ENCODE results near the gene SH3BP1. TPM values are rescaled to one million over a fixed set of nuclear protein-coding genes. Genes with fewer than 3 reads are reported as not detected.
"Not testable (repeated sequence)": the region's sequence is repeated elsewhere in the genome, so short reads cannot be mapped to it uniquely, and the experiment has no call there.

The SH3BP1 gene
- total RNA-seq, 1 donor from 2014 or later, result 6.9 TPM

DNA sequence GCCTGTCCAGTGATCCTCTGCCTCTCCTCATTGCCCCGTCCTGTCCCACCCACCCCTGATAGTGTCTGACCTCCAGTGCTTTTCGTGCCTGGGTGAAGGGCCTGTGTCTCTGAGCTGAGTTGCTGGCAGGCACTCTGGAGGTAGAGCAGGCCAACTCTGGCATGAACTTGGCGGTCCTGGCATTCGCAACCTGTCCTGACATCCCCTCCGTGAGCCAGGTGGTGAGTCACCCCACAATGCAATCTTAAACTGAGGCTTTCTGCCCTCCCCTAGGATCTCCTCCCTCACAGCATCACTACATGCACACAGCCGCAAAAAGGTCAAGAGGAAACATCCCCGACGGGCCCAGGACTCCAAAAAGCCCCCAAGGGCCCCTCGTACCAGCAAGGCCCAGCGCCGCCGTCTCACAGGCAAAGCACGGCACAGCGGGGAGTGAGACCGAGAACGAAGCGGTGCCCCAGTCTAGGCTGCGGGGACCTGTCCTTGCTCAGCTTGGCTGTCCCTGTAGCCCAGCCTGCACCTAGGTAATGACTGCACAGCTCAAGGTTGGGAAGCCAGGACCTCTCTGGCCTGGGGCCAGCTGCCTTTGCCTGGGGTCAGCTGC is 51.5 kb downstream of the SH3BP1 start:
- H3K27ac Mint-ChIP-seq (ENCODE audit: unreplicated experiment), result no peak overlapping the region
- peaks cover 24% of the 10 kb centered on the region for H3K36me3 Mint-ChIP-seq (ENCODE audit: unreplicated experiment)
- H3K27me3 Mint-ChIP-seq (ENCODE audit: unreplicated experiment), result no peaks in the 10 kb centered on the region
- no peak overlapping the region for H3K4me3 Mint-ChIP-seq (ENCODE audit: unreplicated experiment)
- H3K9me3 Mint-ChIP-seq (ENCODE audit: unreplicated experiment), result no peaks in the 10 kb centered on the region
- H3K4me1 Mint-ChIP-seq (ENCODE audit: unreplicated experiment), result peaks cover 15% of the 10 kb centered on the region
- DNase-seq (ENCODE audit: extremely low spot score, unreplicated experiment), result no peak
- TF ChIP-seq, protein P1, sequence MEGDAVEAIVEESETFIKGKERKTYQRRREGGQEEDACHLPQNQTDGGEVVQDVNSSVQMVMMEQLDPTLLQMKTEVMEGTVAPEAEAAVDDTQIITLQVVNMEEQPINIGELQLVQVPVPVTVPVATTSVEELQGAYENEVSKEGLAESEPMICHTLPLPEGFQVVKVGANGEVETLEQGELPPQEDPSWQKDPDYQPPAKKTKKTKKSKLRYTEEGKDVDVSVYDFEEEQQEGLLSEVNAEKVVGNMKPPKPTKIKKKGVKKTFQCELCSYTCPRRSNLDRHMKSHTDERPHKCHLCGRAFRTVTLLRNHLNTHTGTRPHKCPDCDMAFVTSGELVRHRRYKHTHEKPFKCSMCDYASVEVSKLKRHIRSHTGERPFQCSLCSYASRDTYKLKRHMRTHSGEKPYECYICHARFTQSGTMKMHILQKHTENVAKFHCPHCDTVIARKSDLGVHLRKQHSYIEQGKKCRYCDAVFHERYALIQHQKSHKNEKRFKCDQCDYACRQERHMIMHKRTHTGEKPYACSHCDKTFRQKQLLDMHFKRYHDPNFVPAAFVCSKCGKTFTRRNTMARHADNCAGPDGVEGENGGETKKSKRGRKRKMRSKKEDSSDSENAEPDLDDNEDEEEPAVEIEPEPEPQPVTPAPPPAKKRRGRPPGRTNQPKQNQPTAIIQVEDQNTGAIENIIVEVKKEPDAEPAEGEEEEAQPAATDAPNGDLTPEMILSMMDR (IDR thresholded peaks at IDR 0.05), result no peak

DNA sequence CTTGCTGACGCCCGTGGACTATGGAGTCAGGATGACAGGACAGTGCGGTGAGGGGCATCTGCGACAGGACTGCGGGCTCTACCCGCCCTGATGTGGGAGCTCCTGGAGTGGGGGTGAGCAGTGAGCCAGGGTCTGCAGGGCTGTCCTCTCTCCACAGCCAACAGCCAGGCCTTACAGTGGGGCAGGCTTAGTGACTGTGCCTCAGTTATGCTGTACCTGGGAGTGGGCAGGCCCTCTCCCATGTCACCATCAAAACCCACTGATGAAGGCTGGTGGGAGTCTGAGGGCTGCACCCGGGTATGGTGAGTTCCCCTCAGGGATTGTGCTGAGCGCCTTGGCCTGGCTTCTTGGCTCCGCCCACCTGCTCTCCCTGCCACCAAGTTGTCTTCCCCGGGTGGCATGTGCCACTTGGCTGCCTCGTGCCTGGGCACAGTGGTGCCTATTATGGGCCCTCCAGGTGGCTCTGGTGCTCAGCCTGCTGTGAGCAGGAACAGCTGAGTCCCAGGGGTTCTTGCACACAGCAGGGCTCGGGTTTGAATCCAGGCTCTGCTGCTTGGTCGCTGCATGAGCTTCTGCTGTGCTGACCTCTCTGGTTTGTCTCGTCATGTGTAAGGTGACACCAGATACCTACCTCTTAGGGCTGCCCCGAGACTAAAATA is 53.3 kb downstream of the SH3BP1 start:
- Mint-ChIP-seq H3K4me3 (ENCODE audit: unreplicated experiment) (no peak overlapping the region), H3K4me1 (ENCODE audit: unreplicated experiment) (peaks cover 18% of the 10 kb centered on the region), H3K27ac (ENCODE audit: unreplicated experiment) (no peak overlapping the region), H3K9me3 (ENCODE audit: unreplicated experiment) (no peaks in the 10 kb centered on the region), H3K27me3 (ENCODE audit: unreplicated experiment) (no peaks in the 10 kb centered on the region), H3K36me3 (ENCODE audit: unreplicated experiment) (peaks cover 24% of the 10 kb centered on the region)
- no peak for DNase-seq (ENCODE audit: extremely low spot score, unreplicated experiment)
- TF ChIP-seq, protein P1 (IDR thresholded peaks at IDR 0.05), result no peak

DNA sequence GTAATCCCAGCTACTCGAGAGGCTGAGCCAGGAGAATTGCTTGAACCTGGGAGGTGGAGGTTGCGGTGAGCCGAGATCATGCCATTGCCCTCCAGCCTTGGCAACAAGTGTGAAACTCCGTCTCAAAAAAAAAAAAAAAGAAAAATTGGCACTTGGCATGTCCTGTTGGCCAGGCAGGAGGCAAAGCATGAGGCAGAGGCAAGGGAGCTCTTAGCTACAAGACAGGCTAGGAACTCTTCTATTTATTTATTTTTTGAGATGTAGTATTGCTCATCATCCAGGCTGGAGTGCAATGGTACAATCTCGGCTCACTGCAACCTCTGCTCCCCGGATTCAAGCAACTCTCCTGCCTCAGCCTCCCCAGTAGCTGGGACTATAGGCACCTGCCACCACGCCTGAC is 54.7 kb downstream of the SH3BP1 start:
- not testable (repeated sequence) for DNase-seq (ENCODE audit: extremely low spot score, unreplicated experiment); H3K27ac Mint-ChIP-seq (ENCODE audit: unreplicated experiment); H3K9me3 Mint-ChIP-seq (ENCODE audit: unreplicated experiment); H3K27me3 Mint-ChIP-seq (ENCODE audit: unreplicated experiment); H3K4me3 Mint-ChIP-seq (ENCODE audit: unreplicated experiment)
- H3K4me1 Mint-ChIP-seq (ENCODE audit: unreplicated experiment), result peaks cover 18% of the 10 kb centered on the region
- H3K36me3 Mint-ChIP-seq (ENCODE audit: unreplicated experiment), result peaks cover 21% of the 10 kb centered on the region

DNA sequence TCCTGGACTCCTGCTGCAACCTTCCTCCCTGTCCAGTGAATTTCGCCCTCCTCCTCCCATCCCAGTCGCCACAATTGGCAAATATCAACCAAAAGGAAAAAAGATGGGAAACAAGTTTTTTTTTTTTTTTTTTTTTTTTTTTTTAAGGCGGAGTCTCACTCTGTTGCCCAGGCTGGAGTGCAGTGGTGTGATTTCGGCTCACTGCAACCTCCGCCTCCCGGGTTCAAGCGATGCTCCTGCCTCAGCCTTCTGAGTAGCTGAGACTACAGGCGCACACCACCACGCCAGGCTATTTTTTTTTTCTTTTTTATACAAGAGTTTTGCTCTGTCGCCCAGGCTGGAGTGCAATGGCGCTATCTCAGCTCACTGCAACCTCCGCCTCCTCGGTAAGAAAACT is 56.8 kb downstream of the SH3BP1 start:
- H3K9me3 Mint-ChIP-seq (ENCODE audit: unreplicated experiment); DNase-seq (ENCODE audit: extremely low spot score, unreplicated experiment); H3K27me3 Mint-ChIP-seq (ENCODE audit: unreplicated experiment): not testable (repeated sequence)
- Mint-ChIP-seq H3K4me3 (ENCODE audit: unreplicated experiment) (peak overlapping the region; percentile 55), H3K27ac (ENCODE audit: unreplicated experiment) (peak overlapping the region; percentile 76), H3K36me3 (ENCODE audit: unreplicated experiment) (peaks cover 17% of the 10 kb centered on the region), H3K4me1 (ENCODE audit: unreplicated experiment) (peaks cover 18% of the 10 kb centered on the region)

DNA sequence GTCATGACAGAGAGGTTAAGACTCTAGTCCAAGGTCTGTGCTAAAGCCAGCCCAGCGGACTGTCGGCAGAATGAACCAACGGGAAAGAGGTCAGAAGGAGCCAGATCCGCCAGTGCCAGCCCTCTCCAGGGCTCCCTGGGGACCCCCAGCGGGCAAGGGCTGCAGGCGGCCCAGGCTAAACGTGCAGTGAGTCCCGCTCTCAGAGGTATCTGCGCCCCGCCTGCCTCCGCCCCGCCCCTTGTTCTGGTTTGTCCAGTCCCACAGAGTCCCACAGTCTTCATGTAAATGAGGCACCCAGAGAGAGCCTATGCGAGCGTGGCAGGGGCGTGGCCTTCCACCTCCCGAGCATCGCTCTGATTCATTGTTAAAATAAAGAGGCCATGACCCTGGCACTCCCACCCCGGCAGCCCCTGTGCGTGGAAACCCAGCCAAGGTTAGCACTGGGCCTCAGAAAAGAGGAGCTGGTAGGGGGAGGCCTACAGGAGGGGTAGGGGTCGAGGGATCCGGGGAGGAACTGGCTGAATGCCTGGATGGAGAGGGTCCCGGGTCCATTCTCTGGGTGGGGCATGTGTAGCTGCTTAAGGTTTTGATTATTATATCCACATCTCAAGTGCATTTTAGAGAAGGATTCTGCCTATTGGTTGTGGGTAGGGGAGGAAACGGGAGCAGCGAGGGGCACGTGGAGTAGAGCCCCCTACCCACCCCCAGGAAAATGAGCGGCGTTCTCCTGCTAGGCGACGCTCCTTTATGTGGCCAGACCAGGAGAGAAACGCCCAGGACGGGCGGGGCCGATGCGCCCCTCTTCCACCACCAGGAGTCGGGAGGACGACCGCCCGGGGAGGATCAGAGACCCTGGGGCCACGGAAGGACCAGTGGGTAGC is 57.4 kb downstream of the SH3BP1 start, which contains the start of gene TRIOBP:
TRIOBP (plus strand) TSS at position 392 of the 881 bp plus-strand sequence. CDS start 4,318 bp downstream, outside the sequence.
- Mint-ChIP-seq H3K9me3 (ENCODE audit: unreplicated experiment) (no peaks in the 10 kb centered on the region), H3K36me3 (ENCODE audit: unreplicated experiment) (peaks cover 12% of the 10 kb centered on the region), H3K27me3 (ENCODE audit: unreplicated experiment) (no peaks in the 10 kb centered on the region), H3K27ac (ENCODE audit: unreplicated experiment) (peak within 1 kb of the TSS; percentile 76), H3K4me1 (ENCODE audit: unreplicated experiment) (peaks cover 18% of the 10 kb centered on the region), H3K4me3 (ENCODE audit: unreplicated experiment) (peak within 1 kb of the TSS; percentile 55)
- peak; percentile 95 for DNase-seq (ENCODE audit: extremely low spot score, unreplicated experiment)
- TF ChIP-seq, protein P1 (IDR thresholded peaks at IDR 0.05), result peak; percentile 32

DNA sequence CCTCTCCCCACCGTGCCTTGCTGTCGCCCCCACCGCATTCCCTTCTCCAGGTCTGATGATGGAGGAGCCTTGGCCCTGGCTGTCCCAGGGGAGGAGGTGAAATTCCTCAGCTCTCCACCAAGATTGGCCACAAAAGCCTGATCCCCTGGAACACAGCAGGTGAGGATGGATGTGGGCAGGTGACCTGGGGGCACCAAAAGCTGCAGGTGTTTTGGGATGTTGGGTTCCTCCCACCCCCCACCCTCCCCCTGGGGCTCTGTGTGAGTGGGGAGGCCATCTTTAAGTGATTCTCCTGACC is 58.0 kb downstream of the SH3BP1 start:
- DNase-seq (ENCODE audit: extremely low spot score, unreplicated experiment), result no peak
- Mint-ChIP-seq H3K27ac (ENCODE audit: unreplicated experiment) (no peak overlapping the region), H3K4me3 (ENCODE audit: unreplicated experiment) (no peak overlapping the region), H3K27me3 (ENCODE audit: unreplicated experiment) (no peaks in the 10 kb centered on the region), H3K9me3 (ENCODE audit: unreplicated experiment) (no peaks in the 10 kb centered on the region), H3K36me3 (ENCODE audit: unreplicated experiment) (peaks cover 9% of the 10 kb centered on the region), H3K4me1 (ENCODE audit: unreplicated experiment) (peaks cover 18% of the 10 kb centered on the region)
- TF ChIP-seq, protein P1 (IDR thresholded peaks at IDR 0.05), result no peak

Measured in osteocyte (in vitro differentiated cells).